Kidney glomerular epithelial cell (primary cell): ENCODE data around the gene PDE4D.
A peak's percentile ranks its signal among the peaks of the same experiment; 100 is the strongest.
"Not testable (repeated sequence)": the region's sequence is repeated elsewhere in the genome, so short reads cannot be mapped to it uniquely, and the experiment has no call there.

Experiments
- DNase-seq: peaks from one replicate; lab custom pipeline; 2025; lab: John Stamatoyannopoulos, UW

PDE4D gene

DNA sequence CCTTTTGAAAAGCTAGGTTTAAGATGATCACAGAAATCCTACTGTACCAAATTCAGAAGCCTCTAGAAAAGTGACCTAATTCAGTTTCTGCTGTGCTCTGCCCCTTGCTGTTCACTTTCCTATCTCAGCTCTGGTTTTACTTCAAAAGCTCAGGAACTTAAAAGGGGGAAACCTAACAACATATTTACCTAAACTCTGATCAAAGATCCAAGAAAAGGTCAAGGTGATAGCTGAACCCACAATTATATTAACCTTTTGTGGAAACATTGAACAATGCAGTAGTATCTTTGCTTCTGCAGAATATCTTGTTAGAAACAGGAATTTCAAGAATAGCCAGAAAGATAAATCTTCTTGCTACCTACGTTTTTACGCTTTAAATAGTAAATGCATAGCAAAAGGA is 568.5 kb downstream of the PDE4D start:
- DNase-seq, result no peak

DNA sequence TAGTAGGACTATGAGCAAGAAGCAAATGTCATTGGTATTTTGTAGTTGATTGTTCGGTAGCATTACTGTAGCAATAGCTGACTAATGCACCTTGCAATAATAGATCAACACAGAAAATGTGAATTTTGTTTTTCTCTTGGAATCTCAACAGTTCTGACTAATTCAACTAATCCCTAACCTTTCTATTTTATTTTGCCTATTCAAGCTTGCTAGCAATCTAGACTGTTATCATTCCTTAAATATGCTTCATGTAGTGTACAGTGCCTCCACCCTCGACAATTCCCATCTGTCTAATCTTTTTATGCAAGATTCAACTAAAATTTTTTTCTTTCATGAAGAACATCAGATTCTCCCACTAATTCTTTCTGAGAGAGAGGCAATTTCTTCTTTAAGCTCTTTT is 570.6 kb downstream of the PDE4D start:
- no peak for DNase-seq

DNA sequence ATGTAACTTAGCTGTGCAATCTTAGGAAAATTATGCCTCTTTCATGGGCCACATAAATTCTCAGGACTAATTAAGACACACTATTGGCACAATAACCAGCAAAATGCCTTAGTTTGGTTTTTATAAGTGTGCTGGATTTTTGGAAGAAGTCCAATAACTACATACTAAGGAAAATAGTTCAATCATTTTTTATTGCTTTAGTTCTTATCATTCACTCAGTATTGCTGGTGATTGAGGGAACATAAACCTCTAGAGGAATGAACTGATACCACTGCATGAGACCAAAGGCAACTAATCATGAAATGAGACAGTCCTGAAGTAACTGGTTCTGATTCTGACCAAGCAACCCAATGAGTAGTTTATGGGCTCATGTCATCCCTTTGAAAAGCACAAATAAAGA is 571.5 kb downstream of the PDE4D start:
- no peak for DNase-seq

DNA sequence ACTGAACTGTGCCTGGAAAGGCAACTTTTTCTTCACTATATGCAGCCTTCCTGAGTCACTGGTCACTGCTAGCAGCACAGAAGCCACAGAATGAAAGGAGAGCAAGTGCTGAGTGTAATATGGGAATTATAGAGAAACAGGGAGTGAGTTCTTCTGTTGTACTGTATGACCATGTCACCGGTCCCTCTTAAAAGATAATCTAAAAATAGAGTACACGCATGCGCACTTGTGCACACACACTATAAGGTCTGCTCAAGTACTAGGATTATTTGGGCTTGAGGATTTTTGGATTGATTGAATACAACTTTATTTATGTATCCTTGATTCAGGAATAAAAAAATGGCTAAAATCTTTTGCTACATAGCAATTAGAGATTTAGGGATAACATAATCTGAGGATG is 571.9 kb downstream of the PDE4D start:
- no peak for DNase-seq

DNA sequence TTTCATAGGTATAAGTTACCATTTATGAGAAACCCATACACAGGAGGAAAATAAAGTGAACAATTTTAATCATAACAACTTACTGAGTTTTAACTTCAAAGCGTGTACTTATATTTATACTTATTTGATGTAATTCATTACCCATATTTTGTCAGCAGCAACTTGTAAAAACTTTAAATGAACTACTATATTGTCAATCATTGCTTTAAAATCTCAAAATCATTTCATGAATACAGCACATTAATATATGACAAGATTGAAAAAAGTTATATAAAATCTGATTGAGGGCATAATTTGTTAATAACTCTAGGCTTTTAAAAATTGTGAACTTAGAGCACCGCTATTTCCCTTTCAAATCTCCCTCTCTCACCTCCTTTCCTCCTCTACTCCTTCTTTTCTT is 573.1 kb downstream of the PDE4D start:
- DNase-seq, result no peak

DNA sequence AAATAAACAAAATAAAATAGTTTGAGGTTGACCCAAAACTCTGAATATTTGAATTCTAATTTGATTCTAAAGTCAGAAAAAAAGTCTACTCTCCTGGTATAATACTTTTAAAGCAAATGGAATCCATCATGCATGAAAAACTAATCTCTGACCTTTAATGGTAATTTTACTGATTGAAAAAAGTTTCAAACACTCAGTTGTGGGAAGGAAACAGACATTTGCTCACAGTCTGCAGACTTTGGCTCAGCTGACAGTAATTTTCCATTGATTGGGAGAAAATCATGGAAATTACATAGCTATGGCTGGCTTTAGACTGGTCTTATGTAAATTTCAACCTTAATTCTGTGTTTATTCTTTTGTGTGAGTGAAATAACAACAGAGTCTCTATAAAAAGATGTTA is 574.3 kb downstream of the PDE4D start:
- DNase-seq, result no peak

DNA sequence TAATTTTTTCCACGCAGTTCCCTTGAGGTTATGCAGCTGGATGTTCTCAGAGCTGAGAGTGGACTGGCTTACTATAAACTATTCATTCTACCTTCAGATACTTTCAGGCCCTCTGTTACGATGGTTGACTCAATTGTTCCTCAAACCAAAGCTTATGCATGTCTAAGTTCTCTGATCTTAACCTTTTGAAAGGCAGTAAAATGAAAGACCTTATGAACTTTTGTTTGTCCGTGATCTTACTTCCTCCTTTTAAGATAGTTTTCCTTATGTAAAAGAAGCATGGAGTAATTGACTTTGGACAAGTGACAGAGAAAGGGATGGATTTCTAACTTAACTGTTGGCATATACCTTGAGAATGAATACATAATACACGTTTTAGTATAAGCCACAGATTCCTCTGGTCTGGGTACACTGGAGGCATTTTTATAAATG is 575.7 kb downstream of the PDE4D start:
- DNase-seq, result no peak

DNA sequence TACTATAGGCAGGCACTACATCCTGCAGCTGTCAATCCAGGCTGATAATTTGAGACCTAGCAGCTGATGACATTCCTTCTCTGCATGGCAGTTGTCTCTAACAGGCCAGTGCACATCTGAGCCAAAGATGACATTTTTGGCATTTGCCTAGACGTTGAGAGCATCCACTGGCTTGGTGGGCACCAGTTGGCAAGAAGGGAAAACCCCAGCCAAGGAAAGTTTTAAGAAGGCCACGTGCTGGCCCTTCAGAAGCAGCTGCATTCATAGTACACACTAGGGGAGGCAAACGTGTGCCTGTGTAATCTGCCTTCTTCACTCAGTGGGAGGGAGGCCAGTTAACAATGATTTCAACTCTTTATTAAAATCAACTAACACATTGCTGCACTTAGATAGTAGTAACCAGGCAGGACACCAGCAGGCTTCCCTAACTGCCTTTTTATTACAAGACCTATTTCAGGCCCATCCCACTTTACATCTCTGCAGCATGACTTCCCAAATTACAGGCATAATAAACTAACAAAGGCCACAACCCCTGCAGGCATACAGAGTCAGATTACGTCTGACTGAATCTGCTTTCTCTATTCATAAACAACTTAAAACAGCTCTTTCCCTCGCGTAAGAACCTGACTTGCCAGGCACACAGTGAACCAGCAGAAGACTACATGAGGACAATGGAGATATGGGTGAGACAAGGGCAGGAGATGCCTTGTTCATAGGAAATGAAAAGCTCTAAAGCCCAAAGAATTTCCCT is 576.3 kb downstream of the PDE4D start:
- DNase-seq, result no peak

DNA sequence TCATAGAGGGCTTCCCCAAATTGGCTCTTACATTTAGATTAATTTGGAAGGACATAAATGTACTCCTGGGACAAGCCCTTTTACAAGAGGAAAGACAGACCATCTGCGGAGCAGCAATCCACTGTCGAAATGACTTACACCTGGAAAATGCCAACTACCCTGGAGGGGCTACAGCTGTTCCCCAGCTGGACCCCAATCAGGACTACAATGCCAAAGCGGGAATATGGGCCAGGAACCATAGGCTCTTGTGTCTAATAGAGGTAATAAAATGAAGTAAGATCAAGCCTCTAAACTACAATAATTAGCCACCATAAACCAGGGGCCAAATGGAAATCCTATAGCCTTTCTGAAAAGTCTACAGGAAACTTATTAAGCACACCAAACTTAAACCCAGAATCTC is 581.3 kb downstream of the PDE4D start:
- no peak for DNase-seq

DNA sequence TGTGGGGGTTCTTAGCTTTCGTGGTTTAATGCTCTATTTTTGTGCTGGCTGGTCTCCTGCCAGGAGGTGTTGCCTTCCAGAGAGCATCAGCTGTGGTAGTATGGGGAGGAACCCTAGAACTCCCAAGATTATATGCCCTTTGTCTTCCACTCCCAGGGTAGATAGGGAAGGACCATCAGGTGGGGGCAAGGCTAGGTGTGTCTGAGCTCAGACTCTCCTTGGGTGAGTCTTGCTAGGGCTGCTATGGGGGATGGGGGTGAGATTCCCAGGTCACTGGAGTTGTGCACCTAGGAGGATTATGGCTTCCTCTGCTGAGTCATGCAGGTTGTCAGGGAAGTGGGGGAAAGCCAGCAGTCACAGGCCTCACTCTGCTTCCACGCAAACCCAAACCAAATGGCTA is 584.8 kb downstream of the PDE4D start:
- not testable (repeated sequence) for DNase-seq

DNA sequence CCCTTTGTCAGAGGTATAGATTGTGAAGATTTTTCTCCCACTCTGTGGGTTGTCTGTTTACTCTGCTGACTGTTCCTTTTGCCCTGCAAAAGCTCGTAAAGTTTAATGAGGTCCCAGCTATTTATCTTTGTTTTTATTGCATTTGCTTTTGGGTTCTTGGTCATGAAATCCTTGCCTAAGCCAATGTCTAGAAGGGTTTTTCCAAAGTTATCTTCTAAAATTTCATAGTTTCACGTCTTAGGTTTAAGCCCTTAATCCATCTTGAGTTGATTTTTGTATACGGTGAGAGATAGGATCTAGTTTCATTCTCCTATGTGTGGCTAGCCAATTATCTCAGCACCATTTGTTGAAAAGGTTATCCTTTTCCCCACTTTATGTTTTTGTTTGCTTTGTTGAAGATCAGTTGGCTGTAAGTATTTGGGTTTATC is 590.2 kb downstream of the PDE4D start:
- not testable (repeated sequence) for DNase-seq

DNA sequence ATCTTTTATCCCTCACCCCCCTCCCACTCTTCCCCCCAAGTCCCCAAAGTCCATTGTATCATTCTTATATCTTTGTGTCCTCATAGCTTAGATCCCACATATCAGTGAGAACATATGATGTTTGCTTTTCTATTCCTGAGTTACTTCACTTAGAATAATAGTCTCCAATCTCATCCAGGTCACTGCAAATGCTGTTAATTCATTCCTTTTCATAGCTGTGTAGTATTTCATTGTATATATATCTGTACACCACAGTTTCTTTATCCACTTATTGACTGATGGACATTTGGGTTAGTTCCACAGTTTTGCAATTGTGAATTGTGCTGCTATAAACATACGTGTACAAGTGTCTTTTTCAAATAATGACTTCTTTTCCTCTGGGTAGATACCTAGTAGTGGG is 591.0 kb downstream of the PDE4D start:
- DNase-seq, result not testable (repeated sequence)

DNA sequence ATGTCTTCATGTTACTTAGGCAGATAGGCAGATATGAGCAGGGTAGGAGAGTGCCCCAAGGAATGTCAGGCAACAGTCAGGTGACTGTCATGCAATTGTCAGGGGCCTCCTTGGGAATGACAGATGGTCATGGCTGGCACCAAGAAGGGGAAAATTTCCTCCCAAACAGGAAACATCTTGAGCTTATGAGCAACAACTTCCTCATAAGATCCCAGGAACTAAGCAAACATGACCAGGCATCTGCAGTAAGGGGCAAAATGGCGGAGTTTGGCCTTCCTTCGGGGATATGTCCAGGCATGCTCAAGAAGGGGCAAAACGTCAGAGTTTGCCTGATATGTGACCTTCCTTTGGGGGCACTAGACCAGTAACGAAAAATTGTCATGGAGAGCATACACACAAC is 591.8 kb downstream of the PDE4D start:
- no peak for DNase-seq

DNA sequence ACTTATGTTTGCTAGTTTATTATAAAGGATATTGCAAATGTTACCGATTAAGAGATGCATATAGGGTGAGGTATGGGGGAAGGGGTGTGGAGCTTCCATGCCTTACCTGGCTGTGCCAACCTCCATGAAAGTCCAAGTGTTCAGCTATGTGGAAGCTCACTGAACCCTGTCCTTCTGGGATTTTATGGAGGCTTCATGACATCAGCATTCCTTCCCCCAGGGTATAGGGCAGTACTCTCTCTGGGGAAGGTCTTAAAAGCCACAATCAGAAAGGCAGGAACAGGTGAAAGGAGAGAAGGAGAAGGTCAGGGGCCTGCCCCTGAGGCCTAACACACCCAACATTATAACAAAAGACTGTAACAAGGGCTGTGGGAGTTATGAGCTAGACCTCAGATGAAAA is 592.6 kb downstream of the PDE4D start:
- DNase-seq, result no peak

DNA sequence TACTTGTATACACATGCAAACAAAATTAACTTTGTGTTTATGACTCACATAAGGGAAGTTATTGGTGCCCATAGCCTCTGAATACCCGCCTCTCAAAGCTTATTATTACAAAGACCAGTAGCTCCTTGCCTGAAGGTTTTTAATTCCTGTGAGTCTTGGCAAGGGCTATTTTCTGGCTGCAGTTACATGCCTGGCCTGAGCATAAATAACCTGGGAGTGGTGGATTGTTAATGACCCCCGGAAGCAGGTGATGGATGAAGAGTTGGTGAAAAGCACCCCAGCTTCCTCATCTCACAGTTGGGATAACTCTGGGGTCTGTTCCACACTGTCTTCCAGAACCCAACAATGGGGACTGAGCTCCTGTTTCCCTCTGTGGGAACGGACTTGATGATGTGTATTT is 594.5 kb downstream of the PDE4D start:
- no peak for DNase-seq

DNA sequence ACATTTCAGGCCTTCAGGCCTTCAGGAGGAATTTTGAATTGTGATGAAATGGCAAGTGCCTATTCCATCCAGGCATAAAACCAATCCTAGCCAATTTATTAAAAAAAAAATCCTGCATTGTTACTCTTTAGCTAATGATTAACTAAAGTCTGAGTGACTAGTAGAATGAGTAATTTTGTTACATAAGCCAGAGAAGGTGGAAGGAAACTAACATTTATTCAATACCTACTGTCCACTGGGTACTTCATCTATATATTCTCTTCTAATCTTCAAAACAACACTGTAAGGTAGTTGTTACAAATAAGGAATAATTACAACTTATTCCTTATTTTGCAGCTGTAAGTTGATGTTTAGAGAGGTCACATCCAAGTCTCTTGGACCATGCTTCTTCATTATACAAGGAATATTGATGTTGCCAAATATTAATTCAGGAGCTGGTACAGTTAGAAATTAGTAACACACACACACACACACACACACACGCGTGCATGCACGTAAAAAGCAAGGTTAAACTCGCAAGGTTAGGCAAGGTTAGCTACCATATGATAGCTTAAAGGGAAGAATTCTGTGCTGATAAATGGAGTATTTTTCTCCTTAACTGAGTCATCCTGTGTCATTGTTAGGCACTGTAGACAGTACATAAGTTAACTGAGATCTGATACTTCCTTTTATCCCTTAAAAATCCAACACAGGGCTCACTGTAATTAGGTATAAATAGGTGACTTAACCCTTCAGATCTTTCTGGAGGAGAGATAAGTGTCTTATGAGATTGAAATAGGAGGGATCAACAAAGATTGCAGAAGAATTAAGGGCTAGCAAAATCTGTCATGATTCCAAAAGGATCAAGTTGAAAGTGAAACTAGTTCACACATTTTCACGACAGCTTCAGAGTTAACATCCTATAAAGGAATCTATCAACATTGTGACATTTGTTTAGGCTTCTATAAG is 596.9 kb downstream of the PDE4D start:
- peak; percentile 85 for DNase-seq

DNA sequence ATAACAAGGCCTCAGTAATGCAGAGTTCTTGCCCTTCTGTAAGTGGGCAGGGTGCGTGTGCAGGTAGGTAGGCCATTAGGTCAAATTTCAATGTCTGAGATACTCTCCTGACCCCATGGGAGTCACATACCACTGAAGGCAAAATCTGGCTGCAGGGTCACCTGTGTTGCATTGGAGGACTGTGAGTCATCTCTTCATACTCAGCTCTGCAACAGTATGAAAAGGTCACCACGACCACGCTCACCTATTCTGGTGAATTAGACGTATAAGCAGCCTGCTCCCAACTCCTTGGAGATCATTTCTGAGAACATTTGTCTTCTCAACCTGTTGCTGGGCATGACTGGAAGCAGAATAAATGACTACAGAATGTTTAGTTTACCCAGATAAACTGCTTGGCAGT is 599.8 kb downstream of the PDE4D start:
- no peak for DNase-seq

DNA sequence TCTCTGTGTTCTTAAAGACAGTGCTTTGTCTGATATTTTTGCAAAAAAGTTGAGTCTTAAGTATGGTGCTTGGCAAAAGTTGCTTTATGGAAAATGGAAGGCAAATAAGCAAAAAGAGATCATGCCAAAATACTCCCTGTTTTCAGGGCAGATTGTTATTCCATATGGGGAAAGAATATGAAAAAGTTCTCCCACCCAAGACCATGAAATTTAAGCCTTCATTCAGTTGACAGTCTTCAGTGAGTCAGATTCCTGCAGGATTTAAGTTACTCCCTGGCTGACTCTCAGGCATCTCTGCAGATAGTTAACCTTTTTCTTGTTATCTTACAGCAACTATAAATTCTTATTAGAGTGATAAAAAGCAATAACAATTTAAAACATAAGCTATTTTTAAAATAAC is 601.6 kb downstream of the PDE4D start:
- DNase-seq, result no peak

DNA sequence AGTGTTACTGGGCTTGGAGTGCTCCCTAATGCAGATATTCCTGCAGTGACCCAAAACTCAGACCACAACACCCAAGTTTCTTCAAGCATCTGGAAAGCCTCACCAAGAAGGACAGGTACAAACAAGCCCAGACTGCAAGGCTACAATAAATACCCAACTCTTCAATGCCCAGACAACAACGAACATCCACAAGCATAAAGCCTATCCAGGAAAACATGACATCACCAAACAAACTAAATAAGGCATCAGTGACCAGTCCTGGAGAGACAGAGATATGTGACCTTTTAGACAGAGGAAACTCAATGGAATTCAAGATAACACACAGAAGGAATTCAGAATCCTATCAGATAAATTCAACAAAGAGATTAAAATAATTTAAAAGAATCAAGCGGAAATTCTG is 605.6 kb downstream of the PDE4D start:
- DNase-seq, result no peak

DNA sequence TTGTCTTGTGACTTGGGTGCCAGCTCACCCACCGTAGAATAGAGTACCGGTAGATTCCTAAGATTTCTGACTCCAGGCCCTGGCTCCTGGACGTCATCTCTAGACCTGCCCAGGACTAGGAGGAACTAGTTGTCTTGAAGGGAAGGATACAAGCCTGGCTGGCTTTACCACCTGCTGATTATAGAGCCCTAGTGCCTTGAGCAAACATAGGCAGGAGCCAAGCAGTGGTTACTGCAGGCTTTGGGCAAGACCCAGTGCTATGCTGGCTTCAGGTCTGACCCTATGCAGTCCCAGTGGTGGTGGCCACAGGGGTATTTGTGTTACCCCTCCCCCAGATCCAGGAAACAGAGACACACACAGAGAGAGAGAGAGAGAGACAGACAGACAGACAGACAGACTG is 606.2 kb downstream of the PDE4D start:
- DNase-seq, result no peak

DNA sequence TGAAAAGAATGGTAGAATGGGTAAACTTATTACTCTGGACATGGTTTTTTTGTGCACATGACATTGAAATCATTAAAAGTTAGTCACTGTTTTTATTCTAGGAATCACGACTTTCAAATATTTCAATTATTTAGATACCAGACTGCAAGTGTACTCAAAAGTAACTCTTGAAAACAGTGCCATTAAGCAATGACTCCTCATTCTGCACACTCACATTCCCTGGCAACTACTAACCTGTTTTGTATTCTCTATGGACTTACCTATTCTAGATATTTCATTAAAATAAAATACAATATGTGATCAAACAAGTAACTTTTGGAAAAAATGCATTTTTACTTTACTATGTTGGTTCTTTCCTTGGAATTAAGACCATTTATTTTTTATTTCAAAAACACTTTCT is 607.0 kb downstream of the PDE4D start:
- DNase-seq, result no peak

DNA sequence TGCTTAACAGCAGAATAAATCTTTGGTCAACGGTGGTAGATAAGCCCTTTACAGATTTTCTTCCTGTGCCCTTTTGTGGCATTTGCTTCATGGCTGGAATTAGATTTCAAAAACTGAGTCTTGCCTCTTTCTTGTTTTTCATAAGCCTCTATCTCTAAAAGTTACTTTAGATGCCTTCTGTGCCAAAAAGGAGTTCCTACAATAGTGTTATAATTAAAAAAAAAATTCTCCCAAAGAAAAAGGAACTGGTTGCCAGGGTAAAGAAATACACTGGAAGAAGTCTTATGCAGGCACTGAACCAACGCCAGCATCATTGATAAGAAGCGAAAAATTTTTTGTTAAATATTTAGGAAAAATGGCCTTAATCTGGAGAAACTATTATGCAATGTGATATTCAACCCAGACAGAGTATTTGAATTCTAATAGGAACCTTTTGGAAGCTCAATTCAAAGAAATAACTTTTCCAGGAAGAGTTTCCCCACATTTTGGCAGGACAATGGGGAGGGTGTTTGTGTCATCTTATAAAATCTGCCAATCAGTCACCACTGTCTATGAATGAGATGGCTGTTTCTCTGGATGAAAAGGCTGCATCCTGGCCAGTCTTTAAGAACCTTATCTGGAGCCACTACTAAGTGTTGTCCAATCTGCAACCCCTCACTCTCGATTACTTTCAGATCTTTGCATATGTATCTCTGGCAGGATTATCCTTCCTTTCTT is 608.1 kb downstream of the PDE4D start:
- no peak for DNase-seq

DNA sequence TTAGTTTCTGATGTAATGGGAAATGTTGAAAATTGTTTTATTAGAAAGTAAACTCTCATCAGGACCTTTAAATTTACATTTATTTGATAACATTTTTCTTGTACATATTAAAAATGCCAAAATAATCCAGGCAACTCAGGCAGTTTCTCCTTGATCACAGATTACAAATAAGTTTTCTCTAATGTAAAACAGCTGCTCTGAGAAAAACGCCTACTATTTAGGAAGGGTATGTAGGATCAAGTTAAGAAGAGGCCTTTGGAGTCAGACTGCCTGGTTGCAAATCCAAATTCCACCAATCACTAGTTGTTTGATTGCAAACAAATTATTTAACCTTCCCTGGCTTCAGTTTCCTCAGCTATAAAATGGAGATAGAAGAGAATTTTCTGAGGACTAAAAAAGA is 610.8 kb downstream of the PDE4D start:
- no peak for DNase-seq
